Measurements from ENCODE around the gene CAMK2B. TPM values are rescaled to one million over a fixed set of nuclear protein-coding genes. Genes with fewer than 3 reads are reported as not detected.

Gene CAMK2B
- total RNA-seq, 1 donor from 2014 or later = 4.7 TPM

DNA sequence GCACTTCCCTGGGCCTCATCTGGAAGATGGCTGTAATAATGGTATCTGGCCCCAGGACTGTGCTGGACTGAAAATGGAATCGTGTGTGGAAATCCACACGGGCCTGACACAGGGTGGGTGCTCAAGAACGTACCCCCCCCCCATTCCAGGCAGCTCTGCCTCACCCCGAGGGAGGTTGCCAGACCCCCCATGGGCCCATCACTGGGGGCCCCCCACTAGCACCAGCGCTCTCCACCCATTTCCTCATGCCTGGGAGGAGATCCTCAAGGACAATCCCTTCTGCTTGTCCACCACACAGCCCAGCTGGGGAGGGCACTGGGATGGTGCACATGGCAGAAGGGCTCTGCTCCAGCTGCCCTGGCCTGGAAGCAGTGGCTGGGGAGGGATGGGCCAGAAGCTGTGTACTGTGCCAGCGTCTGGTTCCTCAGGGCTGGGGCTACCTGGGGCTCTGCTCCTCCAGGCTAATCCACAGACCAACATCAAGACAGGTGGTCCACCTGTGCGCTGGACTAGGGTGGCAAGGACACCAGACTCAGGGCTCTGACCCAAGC lies 55.4 kb downstream of the CAMK2B start:
- Histone ChIP-seq H3K27me3 (ENCODE audit: control insufficient read depth in 3 of 3, insufficient read depth in 3 of 3, low read length in 3 of 3) (peaks cover 0 to 3% (median 0%) of the 10 kb centered on the region in 3 donors), H3K9ac (ENCODE audit: low read depth in 1 of 3, low read length in 3 of 3) (peak overlapping the region in 2 of 3 donors; percentile 2 to 8), H3K9me3 (ENCODE audit: control insufficient read depth in 3 of 3, low read length in 3 of 3) (no peaks in the 10 kb centered on the region), H3K4me3 (ENCODE audit: low read length in 3 of 3) (no peak overlapping the region), H3K36me3 (ENCODE audit: control insufficient read depth in 3 of 3, insufficient read depth in 3 of 3, low read length in 3 of 3) (no peaks in the 10 kb centered on the region), H3K27ac (ENCODE audit: low read depth, low read length) (no peak overlapping the region), H3K4me1 (ENCODE audit: control insufficient read depth in 3 of 3, insufficient read depth in 3 of 3, low read length in 3 of 3) (peaks cover 50 to 91% (median 72%) of the 10 kb centered on the region in 3 donors)

DNA sequence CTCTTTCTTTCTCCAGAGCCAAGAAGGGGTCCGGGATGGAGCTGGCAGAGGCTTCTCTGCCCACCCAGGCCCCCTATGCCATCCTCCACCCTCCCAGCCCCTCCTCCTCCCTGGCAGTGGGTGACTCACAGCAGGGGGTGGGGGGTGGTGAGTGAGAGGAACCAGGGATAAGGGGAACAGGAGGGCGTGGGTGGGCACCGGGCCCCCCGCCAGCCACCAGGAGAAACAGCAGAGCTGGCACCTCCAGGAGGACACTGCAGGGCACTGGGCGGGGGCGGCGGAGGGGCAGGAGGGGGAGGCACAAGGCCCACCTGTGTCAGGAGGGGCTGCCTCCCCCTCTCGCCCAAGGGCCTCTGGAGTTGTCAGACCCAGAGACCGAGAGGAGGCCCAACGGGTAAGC lies 56.0 kb downstream of the CAMK2B start:
- H3K27me3 ChIP-seq (ENCODE audit: control insufficient read depth in 3 of 3, insufficient read depth in 3 of 3, low read length in 3 of 3) = peaks cover 0 to 4% (median 0%) of the 10 kb centered on the region in 3 donors
- peak overlapping the region in 1 of 3 donors; percentile 8 for H3K9ac ChIP-seq (ENCODE audit: low read depth in 1 of 3, low read length in 3 of 3)
- H3K36me3 ChIP-seq (ENCODE audit: control insufficient read depth in 3 of 3, insufficient read depth in 3 of 3, low read length in 3 of 3) = no peaks in the 10 kb centered on the region
- H3K27ac ChIP-seq (ENCODE audit: low read depth, low read length) = no peak overlapping the region
- no peaks in the 10 kb centered on the region for H3K9me3 ChIP-seq (ENCODE audit: control insufficient read depth in 3 of 3, low read length in 3 of 3)
- no peak overlapping the region for H3K4me3 ChIP-seq (ENCODE audit: low read length in 3 of 3)
- peaks cover 56 to 91% (median 78%) of the 10 kb centered on the region in 3 donors for H3K4me1 ChIP-seq (ENCODE audit: control insufficient read depth in 3 of 3, insufficient read depth in 3 of 3, low read length in 3 of 3)

DNA sequence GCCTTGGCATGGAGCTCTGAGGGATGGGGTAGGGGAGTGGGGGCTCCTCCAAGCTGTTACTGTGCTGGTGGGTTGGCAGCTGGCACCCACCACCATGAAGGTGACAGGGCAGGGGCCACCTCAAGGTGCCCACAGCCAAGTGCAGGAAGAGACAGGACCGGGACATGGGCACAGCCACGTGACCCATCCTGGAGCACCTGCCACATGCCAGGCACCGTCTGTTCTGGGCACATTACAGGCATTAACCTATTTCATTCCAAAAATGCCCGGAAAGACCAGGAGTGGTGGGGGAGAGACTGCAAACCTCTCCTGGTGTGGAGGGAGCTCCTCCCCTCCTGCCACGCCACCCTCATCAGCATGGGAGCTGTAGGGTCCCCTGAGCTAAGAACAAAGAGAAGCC lies 56.7 kb downstream of the CAMK2B start:
- no peak overlapping the region for H3K4me3 ChIP-seq (ENCODE audit: low read length in 3 of 3)
- H3K27ac ChIP-seq (ENCODE audit: low read depth, low read length) = no peak overlapping the region
- H3K27me3 ChIP-seq (ENCODE audit: control insufficient read depth in 3 of 3, insufficient read depth in 3 of 3, low read length in 3 of 3) = peaks cover 0 to 6% (median 5%) of the 10 kb centered on the region in 3 donors
- H3K9me3 ChIP-seq (ENCODE audit: control insufficient read depth in 3 of 3, low read length in 3 of 3) = no peaks in the 10 kb centered on the region
- peaks cover 63 to 91% (median 78%) of the 10 kb centered on the region in 3 donors for H3K4me1 ChIP-seq (ENCODE audit: control insufficient read depth in 3 of 3, insufficient read depth in 3 of 3, low read length in 3 of 3)
- H3K9ac ChIP-seq (ENCODE audit: low read depth in 1 of 3, low read length in 3 of 3) = peak overlapping the region in 2 of 3 donors; percentile 33 to 62
- no peaks in the 10 kb centered on the region for H3K36me3 ChIP-seq (ENCODE audit: control insufficient read depth in 3 of 3, insufficient read depth in 3 of 3, low read length in 3 of 3)

DNA sequence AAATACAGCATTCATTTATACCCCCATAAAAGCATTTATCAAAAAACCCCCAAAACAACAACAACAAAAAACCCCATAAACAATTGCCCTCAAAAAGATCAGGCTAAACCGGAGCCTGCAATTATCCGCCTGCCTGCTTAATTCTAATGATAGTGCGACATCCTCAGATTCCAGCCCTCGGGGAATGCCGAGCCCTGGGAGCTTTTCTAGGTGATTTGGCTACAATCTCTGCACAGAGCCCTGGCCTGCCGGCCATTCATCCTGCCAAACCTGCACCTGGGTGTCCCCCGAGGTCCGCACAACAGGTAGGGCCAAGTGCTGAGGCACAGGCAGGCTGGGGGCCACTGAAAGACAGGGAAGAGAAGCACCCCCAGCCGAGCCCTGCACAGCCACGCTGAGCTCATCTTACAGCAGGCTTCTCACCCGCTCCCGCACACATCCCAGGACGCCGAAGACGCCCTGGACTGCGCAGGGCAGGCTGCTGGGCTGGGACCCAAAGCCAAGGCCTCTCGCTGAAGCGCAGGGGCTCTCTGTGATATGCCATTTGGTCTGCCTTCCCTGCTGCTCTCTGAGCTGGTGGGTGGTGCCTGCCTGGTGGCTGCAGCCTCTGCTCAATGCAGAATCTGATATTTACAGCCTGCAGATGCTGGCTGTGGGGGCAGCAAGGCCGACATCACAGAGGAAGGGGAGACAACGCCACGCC lies 57.5 kb downstream of the CAMK2B start:
- no peak overlapping the region for H3K4me3 ChIP-seq (ENCODE audit: low read length in 3 of 3)
- H3K36me3 ChIP-seq (ENCODE audit: control insufficient read depth in 3 of 3, insufficient read depth in 3 of 3, low read length in 3 of 3) = no peaks in the 10 kb centered on the region
- peaks cover 63 to 89% (median 75%) of the 10 kb centered on the region in 3 donors for H3K4me1 ChIP-seq (ENCODE audit: control insufficient read depth in 3 of 3, insufficient read depth in 3 of 3, low read length in 3 of 3)
- H3K9me3 ChIP-seq (ENCODE audit: control insufficient read depth in 3 of 3, low read length in 3 of 3) = no peaks in the 10 kb centered on the region
- peaks cover 0 to 6% (median 5%) of the 10 kb centered on the region in 3 donors for H3K27me3 ChIP-seq (ENCODE audit: control insufficient read depth in 3 of 3, insufficient read depth in 3 of 3, low read length in 3 of 3)
- no peak overlapping the region for H3K27ac ChIP-seq (ENCODE audit: low read depth, low read length)
- H3K9ac ChIP-seq (ENCODE audit: low read depth in 1 of 3, low read length in 3 of 3) = peak overlapping the region in 2 of 3 donors; percentile 57 to 62

DNA sequence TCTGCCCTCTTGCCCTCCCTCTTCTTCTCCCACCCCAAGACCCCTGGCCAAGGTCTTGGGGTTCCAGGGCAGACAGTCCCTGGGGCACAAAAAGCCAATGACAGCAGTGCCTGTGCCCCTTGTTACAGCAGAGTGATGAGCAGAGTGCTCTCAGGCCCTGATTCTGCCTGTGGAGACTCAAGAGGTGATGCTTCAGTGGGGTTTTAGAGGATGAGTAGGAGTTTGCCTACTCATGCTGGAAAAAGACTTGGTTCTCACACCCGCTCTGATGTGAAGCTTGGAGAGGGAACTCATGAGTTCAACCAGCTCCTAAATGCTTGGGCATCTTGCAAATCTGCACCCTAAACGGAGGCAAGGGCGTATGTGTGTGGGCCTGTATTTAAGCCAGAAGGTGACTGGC lies 58.2 kb downstream of the CAMK2B start:
- Histone ChIP-seq H3K9me3 (ENCODE audit: control insufficient read depth in 3 of 3, low read length in 3 of 3) (no peaks in the 10 kb centered on the region), H3K4me3 (ENCODE audit: low read length in 3 of 3) (no peak overlapping the region), H3K4me1 (ENCODE audit: control insufficient read depth in 3 of 3, insufficient read depth in 3 of 3, low read length in 3 of 3) (peaks cover 59 to 89% (median 76%) of the 10 kb centered on the region in 3 donors), H3K27me3 (ENCODE audit: control insufficient read depth in 3 of 3, insufficient read depth in 3 of 3, low read length in 3 of 3) (peaks cover 0 to 6% (median 5%) of the 10 kb centered on the region in 3 donors), H3K27ac (ENCODE audit: low read depth, low read length) (no peak overlapping the region), H3K9ac (ENCODE audit: low read depth in 1 of 3, low read length in 3 of 3) (no peak overlapping the region), H3K36me3 (ENCODE audit: control insufficient read depth in 3 of 3, insufficient read depth in 3 of 3, low read length in 3 of 3) (no peaks in the 10 kb centered on the region)

DNA sequence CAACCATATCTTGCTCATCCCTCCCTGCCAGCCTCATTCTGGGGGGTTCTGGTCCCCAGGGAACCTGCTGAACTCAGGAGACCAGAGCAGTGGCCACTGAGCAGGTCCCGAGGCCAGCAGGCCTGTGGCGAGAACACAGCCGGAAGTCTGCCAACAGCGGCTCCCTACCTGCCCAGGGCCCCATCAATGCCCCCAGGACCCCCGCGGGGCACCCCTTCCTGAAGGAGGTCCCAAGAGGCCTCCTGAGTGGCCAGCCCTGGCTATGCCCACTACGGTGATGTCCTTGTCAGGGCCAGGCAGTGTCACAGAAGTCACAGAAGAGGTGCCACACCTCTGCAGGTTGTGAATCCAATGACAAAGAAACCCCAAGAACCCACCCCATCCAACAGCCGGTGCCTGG lies 58.9 kb downstream of the CAMK2B start:
- Histone ChIP-seq H3K4me1 (ENCODE audit: control insufficient read depth in 3 of 3, insufficient read depth in 3 of 3, low read length in 3 of 3) (peaks cover 56 to 90% (median 77%) of the 10 kb centered on the region in 3 donors), H3K27ac (ENCODE audit: low read depth, low read length) (no peak overlapping the region), H3K9ac (ENCODE audit: low read depth in 1 of 3, low read length in 3 of 3) (peak overlapping the region in 1 of 3 donors; percentile 60), H3K36me3 (ENCODE audit: control insufficient read depth in 3 of 3, insufficient read depth in 3 of 3, low read length in 3 of 3) (no peaks in the 10 kb centered on the region), H3K4me3 (ENCODE audit: low read length in 3 of 3) (no peak overlapping the region), H3K9me3 (ENCODE audit: control insufficient read depth in 3 of 3, low read length in 3 of 3) (no peaks in the 10 kb centered on the region), H3K27me3 (ENCODE audit: control insufficient read depth in 3 of 3, insufficient read depth in 3 of 3, low read length in 3 of 3) (peaks cover 0 to 6% (median 5%) of the 10 kb centered on the region in 3 donors)

DNA sequence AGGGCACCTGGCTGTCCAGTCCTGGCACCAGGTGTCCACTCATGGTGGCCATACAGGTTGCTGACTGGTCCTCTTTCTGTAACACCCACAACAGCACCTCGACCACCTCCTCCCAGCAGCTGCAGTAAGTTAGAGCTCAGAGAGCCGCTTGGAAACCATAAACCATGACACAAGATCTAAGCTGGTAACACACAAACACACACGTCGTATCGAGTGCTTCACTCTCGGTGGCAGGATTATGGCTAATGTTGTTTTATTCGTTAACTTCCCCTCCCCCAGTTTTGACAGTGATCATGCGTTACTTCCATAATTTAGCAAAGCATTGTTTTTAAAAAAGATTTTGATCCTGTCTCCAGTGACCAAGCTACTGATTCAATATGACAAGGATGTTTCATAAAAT lies 59.7 kb downstream of the CAMK2B start:
- Histone ChIP-seq H3K36me3 (ENCODE audit: control insufficient read depth in 3 of 3, insufficient read depth in 3 of 3, low read length in 3 of 3) (no peaks in the 10 kb centered on the region), H3K4me1 (ENCODE audit: control insufficient read depth in 3 of 3, insufficient read depth in 3 of 3, low read length in 3 of 3) (peaks cover 55 to 89% (median 79%) of the 10 kb centered on the region in 3 donors), H3K4me3 (ENCODE audit: low read length in 3 of 3) (no peak overlapping the region), H3K9ac (ENCODE audit: low read depth in 1 of 3, low read length in 3 of 3) (peak overlapping the region in 2 of 3 donors; percentile 20 to 60), H3K27me3 (ENCODE audit: control insufficient read depth in 3 of 3, insufficient read depth in 3 of 3, low read length in 3 of 3) (peaks cover 0 to 6% (median 5%) of the 10 kb centered on the region in 3 donors), H3K9me3 (ENCODE audit: control insufficient read depth in 3 of 3, low read length in 3 of 3) (no peaks in the 10 kb centered on the region), H3K27ac (ENCODE audit: low read depth, low read length) (no peak overlapping the region)

DNA sequence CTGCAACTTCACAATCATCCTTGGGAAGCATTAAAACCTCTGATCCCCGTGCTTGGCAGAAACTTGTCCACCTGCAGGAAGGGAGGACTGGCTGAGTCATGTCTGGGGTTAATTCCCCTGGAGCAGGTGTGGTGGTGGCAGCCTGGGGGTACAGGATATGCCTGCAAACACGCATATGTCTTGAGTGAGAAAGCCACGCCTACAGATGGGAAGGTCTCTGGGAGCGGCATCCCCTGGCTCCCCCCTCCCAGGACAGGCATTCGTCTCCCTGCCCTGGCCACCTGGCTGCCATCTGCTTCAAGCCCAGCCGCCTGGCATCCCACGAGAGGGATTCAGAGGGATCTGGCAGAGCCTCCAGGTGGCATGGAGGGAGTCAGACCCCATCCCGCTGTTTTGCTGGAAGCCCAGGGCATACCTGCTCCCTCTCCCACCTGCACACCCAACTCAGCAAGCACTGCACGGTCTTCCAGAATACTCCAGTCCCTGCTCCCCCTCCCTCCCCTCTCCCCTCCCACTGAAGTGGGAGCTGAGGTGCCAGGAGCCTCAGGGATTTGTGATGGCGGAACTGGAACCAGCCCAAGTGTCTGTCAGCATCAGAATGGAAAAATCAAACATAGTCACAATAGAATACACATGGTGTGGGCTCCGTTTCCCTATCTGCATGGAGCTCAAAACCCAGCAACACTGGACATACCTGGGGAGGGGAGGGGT lies 61.0 kb downstream of the CAMK2B start:
- peaks cover 60 to 90% (median 80%) of the 10 kb centered on the region in 3 donors for H3K4me1 ChIP-seq (ENCODE audit: control insufficient read depth in 3 of 3, insufficient read depth in 3 of 3, low read length in 3 of 3)

DNA sequence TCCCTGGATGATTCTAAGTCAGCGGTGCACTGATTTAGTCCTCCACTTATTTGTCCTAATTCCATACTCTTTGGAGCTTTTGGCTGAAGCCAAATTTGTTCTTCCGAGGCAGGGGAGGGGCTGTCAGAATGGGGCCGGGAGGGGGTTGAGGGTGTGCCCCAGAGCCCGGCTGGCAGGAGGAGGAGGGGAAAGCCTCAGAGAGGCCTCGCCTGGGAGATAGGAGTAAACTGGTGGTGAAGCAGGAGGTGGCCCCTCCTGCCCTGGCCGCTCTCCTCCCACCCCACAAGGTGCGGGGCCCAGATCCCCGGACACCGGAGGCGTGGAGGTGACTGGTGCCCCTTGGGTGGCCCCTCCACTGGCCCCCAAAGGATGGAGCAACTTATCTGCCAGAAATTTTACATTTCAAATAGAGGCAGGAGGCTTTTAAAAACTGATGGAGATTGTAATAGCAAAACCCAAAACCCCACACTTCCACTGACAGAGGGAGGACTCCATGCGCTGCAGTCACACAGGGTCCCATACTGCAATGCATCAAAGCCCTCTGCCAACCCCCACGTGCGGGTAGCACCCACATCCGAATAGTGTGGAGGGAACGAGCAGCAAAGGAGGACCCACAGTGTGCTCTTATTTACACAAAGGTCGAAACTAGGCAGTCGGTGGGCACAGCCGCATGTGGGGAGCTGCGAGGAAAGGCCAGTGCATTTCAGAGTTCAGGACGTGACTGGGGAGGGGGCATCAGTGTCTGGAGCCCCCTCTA lies 61.9 kb downstream of the CAMK2B start:
- peaks cover 0 to 6% (median 5%) of the 10 kb centered on the region in 3 donors for H3K27me3 ChIP-seq (ENCODE audit: control insufficient read depth in 3 of 3, insufficient read depth in 3 of 3, low read length in 3 of 3)
- H3K9me3 ChIP-seq (ENCODE audit: control insufficient read depth in 3 of 3, low read length in 3 of 3) = no peaks in the 10 kb centered on the region
- peak overlapping the region in 2 of 3 donors; percentile 19 to 50 for H3K9ac ChIP-seq (ENCODE audit: low read depth in 1 of 3, low read length in 3 of 3)
- H3K27ac ChIP-seq (ENCODE audit: low read depth, low read length) = no peak overlapping the region
- no peak overlapping the region for H3K4me3 ChIP-seq (ENCODE audit: low read length in 3 of 3)
- peaks cover 61 to 90% (median 81%) of the 10 kb centered on the region in 3 donors for H3K4me1 ChIP-seq (ENCODE audit: control insufficient read depth in 3 of 3, insufficient read depth in 3 of 3, low read length in 3 of 3)
- H3K36me3 ChIP-seq (ENCODE audit: control insufficient read depth in 3 of 3, insufficient read depth in 3 of 3, low read length in 3 of 3) = no peaks in the 10 kb centered on the region

More for the DNA sequence above, 61.0 kb downstream of the CAMK2B start:
- no peaks in the 10 kb centered on the region for H3K9me3 ChIP-seq (ENCODE audit: control insufficient read depth in 3 of 3, low read length in 3 of 3)
- H3K27me3 ChIP-seq (ENCODE audit: control insufficient read depth in 3 of 3, insufficient read depth in 3 of 3, low read length in 3 of 3) = peaks cover 0 to 6% (median 5%) of the 10 kb centered on the region in 3 donors
- no peaks in the 10 kb centered on the region for H3K36me3 ChIP-seq (ENCODE audit: control insufficient read depth in 3 of 3, insufficient read depth in 3 of 3, low read length in 3 of 3)
- H3K9ac ChIP-seq (ENCODE audit: low read depth in 1 of 3, low read length in 3 of 3) = peak overlapping the region in 2 of 3 donors; percentile 50 to 60
- H3K27ac ChIP-seq (ENCODE audit: low read depth, low read length) = no peak overlapping the region
- H3K4me3 ChIP-seq (ENCODE audit: low read length in 3 of 3) = no peak overlapping the region

Data from skeletal muscle tissue (tissue), 4 donors.